GM18907 (cell line): Measurements from ENCODE around the gene MSANTD3.

ENCODE experiments used
- ATAC-seq: cut with Tn5 transposase; IDR thresholded peaks from one replicate; pipeline ENCODE4 v1.9.1; 2021; ENCODE audit warnings: mild to moderate bottlenecking, moderate library complexity; ENCODE audit not compliant: unreplicated experiment

Gene MSANTD3

DNA sequence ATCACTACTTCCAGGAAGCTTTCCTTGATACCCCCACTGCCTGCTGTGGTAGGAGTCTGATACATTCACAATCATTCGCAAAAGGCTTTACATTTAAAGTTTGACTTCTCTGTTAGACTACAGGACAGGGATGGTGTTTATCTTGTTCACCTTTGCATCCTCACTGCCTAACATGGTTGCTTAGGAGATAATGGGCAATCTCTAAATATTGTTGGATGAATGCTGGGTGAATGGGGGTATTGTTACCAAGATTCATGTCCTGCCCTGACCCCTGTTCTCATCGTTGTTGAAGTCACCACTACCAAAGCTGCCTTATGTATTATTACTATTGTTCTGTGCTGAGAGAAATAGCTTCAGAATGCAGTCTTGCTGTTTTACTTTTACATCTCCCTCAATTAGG is 38.3 kb downstream of the MSANTD3 start:
- no peak for ATAC-seq

DNA sequence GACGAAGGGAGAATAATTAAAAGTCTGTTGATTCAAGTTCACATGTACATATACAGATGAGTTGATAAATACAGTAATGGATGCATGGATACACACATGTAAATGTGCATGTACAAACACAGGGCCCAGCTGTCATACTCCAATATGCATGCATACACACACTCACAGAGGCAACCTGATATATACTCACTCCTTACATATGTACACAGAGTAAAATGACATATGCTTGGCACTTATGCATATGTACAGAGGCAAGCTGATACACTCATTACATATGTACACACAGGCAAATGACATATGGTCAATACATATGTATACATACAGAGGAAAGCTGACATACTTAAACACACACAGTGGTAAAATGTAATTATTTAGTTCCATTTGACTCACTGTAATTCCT is 38.8 kb downstream of the MSANTD3 start:
- no peak for ATAC-seq

DNA sequence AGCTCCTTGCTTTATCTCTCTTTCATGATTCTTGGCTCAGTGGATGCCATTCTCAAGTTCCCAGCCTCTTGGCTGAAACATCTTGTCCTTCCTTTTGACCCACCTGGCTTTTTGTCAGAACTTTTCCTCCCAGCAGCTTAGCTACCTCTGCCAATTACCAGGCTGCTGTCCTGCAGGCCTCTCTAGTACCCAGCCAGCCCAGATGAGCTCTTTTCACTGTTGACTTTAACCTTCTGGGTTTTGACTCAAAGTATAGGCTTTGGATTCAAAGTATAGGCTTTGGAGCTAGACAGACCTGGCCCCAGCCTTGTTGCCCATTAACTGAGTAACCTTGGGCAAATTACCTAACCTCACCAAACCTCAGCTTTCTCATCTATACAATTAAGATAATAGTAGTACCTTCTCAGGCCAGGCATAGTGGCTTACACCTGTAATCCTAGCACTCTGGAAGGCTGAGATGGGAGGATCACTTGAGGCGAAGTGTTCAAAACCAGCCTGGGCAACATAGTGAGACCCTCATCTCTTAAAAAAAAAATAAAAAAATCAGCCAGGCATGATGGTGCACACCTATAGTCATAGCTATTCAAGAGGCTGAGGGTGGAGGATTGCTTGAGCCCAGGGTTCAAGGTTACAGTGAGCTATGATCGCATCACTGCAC is 39.4 kb downstream of the MSANTD3 start:
- peak; percentile 19 for ATAC-seq

DNA sequence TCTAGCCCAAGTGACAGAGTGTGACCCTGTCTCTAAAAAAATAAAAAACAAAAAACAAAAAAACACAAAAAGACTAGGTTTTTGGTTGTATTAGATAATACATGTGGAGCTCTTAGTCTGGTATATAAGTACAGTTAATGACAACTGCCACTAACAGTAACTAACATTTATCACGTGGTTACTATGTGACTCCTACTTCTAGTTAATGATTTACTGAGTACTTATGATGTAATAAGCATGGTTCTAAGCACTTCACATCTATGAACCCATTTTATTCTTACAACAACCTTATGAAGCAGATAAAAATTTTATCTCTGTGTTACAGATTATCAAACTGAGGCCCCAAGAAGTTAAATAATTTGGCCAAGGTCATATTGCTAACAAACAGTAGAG is 39.9 kb downstream of the MSANTD3 start:
- ATAC-seq, result peak; percentile 70

DNA sequence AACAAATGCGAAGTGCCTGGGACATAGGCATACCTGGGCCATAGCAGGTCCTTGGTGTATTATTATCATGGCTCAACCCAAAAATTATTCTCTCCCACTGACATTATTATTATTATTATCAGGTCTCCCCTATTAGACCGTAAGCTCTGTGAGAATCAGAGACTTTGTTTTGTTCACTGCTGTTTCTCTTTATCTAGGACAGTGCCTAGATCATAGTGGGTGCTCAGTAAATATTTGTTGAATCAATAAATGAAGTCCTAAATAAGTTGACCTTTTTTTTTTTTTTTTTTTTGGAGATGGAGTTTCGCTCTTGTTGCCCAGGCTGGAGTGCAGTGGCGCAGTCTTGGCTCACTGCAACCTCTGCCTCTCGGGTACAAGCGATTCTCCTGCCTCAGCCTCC is 41.1 kb downstream of the MSANTD3 start:
- no peak for ATAC-seq

DNA sequence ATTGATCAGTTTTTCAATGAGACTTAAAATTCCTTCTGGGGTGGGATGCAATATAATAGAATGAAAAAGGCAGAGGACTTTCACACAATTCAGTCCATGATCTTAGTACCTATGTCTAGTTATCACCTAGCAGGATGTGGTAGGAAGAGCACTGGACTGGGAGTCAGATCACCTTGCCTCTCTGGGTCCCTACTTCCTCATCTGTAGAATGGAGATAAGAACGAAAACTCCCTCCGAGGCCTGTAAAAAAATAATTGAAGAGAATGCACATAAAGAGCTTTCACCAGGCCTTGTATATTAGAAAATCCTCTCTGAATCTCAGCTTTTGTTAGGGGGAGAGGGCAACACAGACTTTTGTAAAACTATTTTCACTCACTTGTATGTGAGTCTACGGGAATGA is 45.3 kb downstream of the MSANTD3 start:
- no peak for ATAC-seq

DNA sequence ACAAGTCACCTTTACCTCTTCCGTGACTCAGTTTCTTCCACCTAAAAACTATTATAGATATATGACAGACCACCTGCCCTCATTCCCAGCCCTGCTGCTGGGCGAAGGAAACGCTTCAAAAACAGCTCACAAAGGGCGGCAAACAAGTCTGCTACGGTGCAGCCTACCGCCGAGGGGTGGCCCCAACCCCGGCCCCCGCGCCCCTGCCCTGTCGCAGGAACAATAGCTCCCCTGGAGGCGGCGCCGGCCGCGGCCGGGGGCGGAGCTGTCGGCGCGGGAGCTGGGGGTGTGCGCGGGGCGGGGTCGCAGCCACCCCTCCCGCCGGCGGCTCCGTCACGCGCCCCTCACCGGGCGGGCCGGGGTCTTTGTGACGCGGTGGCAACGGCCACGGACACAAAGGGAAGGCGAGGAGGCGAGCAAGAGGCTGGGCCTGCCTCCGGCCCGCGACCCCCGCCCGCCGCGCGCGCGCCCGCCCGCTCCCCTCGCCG is 45.9 kb downstream of the MSANTD3 start, which contains the start of gene TMEFF1:
TMEFF1 (plus strand) TSS at position 362 of the 488 bp plus-strand sequence. CDS start 396 bp downstream, outside the sequence.
- ATAC-seq, result peak; percentile 56

DNA sequence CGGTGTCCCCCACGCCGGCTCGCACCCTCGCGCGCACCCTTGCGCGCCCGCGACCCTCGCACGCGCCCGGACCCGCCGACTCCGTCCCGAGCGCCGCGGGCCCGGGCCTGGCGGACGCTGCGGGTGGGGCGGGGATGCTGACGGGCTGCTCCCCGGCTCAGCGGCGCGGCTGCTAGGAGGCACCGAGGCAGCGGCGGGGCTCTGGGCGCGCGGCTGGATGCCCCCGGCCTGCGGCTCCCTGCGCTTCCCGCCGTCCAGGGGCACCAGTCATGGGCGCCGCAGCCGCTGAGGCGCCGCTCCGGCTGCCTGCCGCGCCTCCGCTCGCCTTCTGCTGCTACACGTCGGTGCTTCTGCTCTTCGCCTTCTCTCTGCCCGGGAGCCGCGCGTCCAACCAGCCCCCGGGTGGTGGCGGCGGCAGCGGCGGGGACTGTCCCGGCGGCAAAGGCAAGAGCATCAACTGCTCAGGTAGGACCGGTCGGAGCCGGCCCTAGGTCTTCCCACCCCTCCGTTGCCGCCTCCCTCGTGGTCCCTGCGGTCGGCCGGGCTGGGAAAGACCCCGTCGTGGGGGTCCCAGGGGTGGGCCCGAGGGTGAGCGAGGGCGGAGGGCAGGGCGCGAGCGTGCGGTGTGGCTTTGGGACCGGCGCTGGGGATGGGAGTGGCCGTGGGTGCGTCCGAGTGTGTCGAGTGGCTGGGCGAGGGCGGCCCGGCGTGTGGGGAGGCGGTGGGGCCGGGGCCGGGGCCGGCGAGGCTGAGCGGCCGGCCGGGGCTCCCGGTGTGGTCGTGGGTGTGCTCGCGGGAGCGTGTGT is 46.5 kb downstream of the MSANTD3 start:
- peak; percentile 70 for ATAC-seq

DNA sequence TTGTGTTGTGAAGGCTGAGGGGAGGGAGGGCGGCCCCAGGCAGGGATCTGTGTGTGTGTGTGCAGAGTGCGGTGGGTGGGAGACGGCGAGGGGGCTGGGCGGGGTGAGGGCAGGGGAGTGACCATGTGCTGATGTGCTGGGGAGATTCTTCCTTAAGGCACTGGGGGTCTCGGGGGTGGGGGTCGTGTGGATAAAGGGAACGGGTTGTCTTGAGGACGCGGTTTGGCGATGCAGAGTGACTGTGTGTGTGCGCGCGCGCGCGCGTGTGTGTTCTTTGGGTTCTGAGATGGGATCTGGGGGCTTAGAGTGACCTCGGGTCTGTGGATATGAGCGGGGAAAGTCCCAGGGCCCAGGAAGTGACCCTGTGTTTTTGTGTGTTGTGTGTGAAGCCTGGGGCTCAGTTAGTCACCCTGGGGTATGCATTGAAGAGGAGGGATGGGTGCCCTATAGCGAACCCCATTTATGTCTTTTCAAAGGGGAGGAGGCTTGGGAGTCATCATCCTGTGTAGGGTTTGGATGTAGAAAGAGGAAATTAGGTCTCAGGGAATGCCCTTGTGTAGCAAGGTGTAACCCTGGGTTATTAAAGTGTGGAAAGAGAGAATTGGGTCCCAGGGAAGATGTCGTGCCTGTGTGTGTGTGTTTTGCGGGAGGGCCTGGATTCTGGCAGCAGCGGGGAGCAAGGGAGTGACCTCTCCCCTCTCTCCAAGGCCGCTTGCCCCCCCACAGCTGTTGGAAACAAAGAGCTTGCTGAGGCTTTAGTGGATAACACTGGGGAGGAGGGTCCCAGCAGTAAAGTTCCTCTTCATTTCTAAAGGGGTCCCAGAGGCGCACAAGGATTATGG is 47.4 kb downstream of the MSANTD3 start:
- ATAC-seq, result no peak

DNA sequence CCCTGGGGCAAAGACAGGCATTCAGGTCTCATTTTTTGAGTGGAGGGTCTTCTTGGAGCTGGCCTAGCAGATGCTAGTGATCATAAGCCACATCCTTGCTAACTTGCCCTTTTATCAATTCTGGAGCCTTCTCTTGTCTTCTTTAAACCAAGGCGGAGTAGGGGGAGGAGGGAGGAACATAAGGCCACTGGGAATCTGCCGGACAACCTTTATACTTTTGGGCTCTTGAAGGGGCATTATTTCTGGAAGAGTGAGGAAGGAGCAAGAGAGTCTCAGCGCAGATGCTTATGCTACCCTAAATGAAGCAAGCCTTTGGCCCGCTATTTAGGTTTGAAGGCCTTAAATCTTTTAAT is 48.0 kb downstream of the MSANTD3 start:
- no peak for ATAC-seq

DNA sequence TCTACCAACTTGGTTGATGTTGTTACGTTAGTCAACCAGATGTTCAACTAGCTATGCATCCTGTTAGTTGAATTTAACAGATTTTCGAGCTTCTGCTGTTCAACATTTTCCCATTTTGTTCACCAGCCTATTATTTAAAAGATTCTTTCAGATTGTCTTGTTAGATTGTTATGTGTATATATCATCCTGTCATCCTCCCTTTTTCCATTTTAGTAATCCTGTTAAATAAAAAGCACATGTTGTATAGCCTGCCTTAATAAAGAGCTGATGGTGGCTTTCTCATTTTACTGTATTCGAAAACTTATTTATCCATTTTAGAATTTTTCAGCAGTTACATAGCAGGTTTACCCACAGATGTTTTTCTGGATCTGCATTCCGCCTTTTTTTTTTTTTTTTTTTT is 50.3 kb downstream of the MSANTD3 start:
- no peak for ATAC-seq

DNA sequence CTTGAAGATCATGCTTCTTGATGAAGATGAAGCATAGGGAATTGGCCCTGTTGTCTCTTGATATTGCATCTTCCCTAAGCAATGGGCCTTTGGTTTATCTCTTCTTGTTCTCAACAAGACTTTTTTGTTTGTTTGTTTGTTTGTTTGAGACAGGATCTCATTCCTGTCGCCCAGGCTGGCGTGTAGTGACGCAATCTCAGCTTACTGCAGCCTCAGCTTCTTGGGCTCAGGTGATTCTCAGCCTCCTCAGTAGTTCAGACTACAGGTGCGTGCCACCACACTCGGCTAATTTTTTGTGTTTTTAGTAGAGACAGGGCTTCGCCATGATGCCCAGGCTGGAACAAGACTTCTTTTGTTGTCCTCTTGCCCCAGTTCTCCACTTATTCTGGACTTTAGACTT is 51.2 kb downstream of the MSANTD3 start:
- no peak for ATAC-seq

DNA sequence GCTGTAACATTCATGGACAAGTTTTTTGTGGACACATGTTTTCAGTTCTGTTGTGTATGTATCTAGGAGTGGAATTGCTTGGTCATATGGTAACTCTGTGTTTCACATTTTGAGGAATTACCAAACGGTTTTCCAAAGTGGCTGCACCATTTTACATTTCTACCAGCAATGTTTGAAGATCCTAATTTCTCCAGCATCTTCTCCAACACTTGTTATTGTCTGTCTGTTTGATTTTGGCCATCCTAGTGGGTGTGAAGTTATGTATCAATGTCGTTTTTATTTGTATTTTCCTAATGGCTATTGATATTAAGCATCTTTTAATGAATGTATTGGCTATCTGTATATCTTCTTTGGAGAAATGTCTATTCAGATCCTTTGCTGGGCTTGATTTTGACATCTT is 52.9 kb downstream of the MSANTD3 start:
- no peak for ATAC-seq

DNA sequence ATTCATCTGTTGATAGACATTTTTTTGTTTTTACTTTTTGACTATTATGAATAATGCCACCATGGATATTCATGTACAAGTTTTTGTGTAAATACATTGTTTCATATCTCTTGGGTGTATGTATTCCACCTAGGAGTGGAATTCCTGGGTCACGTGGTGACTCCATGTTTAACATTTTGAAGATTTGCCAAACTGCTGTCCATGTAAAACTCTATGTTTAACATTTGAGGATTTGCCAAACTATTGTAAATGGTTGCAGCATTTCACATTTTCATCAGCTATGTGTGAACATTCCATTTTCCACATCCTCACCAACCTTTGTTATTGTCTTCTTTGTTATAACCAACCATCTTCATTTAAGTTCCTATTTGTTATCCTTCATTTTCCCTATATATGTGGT is 58.3 kb downstream of the MSANTD3 start:
- no peak for ATAC-seq

DNA sequence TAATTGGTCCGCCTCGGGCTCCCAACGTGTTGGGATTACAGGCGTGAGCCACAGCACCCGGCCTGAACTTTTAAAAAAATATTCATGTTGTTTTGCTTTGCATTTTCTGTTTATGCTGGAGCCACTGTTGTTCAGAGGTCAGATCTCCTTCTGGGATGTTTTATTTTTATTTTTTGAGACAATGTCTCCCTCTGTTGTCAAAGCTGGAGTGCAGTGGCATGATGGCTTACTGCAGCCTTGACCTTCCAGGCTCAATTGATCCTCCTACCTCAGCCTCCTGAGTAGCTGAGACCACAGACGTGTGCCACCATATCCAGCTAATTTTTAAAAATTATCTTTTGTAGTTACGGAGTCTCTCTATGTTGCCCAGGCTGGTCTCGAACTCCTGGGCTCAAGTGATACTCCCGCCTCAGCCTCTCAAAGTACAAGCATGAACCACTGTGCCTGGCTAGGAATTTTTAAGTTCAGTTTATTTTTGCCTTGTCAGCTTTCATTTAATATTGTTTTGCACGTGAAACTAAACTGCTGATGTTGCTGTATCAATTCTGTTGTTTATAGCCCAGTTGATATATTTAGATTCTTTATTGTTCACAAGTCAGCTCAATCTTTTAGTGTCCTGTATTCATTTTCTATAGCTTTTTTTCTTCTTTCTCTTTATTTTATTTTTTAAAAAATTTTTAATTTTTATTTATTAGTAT is 59.7 kb downstream of the MSANTD3 start:
- no peak for ATAC-seq

DNA sequence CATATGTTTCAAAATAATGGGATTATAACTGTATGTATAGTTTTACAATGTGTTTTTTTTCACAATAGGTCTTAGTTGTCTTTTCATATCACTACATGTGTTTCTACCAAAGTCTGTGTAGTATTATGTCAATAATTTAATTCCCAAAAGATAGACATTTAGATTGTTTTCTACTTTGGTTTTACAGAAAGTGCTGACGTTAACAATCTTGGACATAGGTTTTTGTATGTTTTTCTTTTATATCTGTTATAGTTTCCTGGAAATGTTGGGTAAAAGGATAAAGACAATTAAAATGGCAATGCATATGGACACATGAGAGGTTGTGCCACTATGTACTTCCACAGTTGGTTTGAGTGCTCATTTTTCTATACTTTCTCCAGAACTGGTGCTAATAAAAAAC is 61.2 kb downstream of the MSANTD3 start:
- no peak for ATAC-seq

DNA sequence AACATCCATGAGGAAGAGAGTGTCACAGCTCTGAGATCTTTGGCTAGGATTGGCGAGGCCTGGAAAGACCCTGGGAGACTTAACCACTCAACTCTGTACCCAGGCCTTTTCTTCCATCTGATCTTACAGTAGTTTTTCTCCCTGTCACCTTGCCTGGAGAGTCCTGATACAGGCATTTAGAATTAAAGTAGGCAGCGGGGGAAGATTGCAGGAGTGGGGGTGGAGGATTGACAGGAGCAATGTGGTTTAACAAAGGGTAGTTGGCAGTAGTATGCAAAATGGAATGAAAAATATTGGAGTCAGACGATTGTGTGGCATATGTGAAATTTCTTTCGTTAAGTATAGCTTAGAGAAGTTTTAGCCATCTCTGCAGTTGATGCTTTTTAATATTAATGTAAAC is 62.9 kb downstream of the MSANTD3 start:
- no peak for ATAC-seq

DNA sequence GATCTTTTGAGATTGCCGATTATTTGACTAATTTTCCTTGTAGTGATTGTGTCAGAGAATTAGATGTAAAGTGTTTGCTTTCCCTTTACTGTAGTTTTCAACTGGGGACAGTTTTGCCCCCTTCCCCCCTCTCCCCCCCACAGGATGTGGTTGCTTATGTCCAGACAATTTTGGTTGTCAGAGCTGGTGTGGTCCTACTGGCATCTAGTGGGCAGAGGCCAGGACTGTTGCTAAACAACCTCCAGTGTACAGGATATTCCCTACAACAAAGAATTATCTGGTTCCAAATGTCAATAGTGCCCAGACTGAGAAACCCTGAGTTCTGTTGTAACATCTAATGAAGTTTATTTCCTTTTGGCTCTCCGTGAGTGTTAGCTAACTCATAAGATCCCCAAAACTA is 66.0 kb downstream of the MSANTD3 start:
- ATAC-seq, result no peak

DNA sequence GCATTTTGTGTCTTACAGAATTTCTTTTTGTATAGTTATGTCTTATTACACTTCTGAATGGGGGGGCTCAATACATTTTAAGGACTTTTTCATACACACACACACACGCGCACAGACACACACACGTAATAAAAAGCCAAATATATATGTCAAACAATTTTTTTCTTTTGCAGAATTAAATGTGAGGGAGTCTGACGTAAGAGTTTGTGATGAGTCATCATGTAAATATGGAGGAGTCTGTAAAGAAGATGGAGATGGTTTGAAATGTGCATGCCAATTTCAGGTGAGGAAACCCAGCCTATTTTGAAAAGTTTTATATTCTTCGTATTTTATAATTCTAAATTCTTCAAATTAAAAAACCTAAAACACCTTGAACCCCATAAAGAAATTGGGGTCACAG is 71.6 kb downstream of the MSANTD3 start:
- no peak for ATAC-seq

DNA sequence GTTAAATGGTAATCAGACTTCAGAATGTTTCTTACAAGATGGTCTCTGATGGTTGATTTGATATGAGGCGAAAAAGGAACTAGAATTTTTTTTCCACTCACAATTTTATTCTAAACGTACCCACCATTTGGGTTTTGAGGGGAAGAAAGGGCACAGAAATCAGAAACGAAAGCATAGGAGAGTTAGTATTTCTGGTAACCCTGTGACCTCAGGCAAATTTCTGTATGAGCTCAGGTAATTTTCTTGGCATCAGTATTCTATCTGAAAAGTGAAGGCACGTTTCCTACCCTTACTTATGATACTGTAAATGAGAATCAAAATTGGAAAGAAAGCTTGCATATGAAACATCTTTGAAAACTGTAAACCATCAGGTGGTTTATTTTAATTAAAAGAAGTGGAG is 72.5 kb downstream of the MSANTD3 start:
- ATAC-seq, result no peak

DNA sequence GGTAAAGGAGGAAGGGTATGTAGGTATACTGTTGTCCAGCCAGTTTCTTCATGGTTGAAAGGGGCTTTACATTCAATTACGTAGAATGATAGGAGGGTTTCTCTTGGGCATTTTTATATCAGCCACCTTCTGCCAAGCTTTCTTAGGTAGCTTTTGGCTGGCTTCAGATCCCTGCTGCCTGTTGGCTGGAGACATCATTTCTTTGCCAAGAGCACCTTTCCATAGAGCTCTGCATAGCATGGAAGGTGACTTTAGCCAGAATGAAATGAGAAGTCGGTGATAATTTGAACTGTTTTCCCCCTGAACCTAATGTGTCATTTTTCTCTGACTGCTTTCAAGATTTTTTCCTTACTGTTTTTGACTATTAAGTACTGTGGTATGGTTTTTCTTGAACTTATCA is 72.9 kb downstream of the MSANTD3 start:
- ATAC-seq, result no peak
